HEK293 (cell line): ENCODE results near the gene SERPINB3.

ENCODE experiments used
- CTCF ChIA-PET: fragments of 350-600 bp; formaldehyde crosslinking; extraction: SDS; loops from one replicate; lab custom pipeline; 2021; ENCODE audit warnings: antibody characterized with exemption; lab: Yijun Ruan, JAX
- POLR2A ChIA-PET: fragments of 300-600 bp; formaldehyde crosslinking; extraction: SDS; loops from one replicate; lab custom pipeline; 2020; ENCODE audit warnings: antibody characterized with exemption, inconsistent platforms; lab: Yijun Ruan, JAX
- H3K27ac ChIP-seq: fragments of 200-500 bp; sonication (Bioruptor generic); 2 replicates; pipeline ENCODE4 v1.5.1; 2014; ENCODE audit warnings: low read depth, low read length, control low read depth, inconsistent platforms; ENCODE audit errors: extremely low read depth
- H3K36me3 ChIP-seq, 2 experiments: fragments of 200-500 bp in 1 of 2; sonication (Bioruptor generic) in 1 of 2; 1 replicate in 1 of 2; 2 replicates in 1 of 2; pipeline ENCODE4 v1.5.1; 2014 to 2017; ENCODE audit warnings: inconsistent platforms in 2 of 2, low read length in 2 of 2; ENCODE audit not compliant: control insufficient read depth in 2 of 2, insufficient read depth in 1 of 2
- H3K4me1 ChIP-seq: fragments of 200-500 bp; sonication (Bioruptor generic); 2 replicates; pipeline ENCODE4 v1.5.1; 2014; ENCODE audit warnings: mild to moderate bottlenecking, low read length, inconsistent platforms; ENCODE audit not compliant: control insufficient read depth, insufficient read depth
- H3K4me3 ChIP-seq: 2 replicates; pipeline ENCODE4 v1.5.1; 2011; ENCODE audit warnings: low read depth, mild to moderate bottlenecking, control low read depth, low read length, moderate library complexity
- H3K9me3 ChIP-seq: fragments of 200-500 bp; sonication (Bioruptor generic); 2 replicates; pipeline ENCODE4 v1.5.1; 2014; ENCODE audit warnings: low read depth, low read length, inconsistent platforms; ENCODE audit not compliant: control insufficient read depth, insufficient read depth
- AEBP2 ChIP-seq: fragments of 450-650 bp; formaldehyde crosslinking; IDR thresholded peaks from 2 replicates; pipeline ENCODE4 v1.5.1; 2016; ENCODE audit warnings: missing biosample characterization, missing genetic modification characterization, borderline replicate concordance
- BCL11B ChIP-seq: fragments of 450-650 bp; formaldehyde crosslinking; IDR thresholded peaks from 2 replicates; pipeline ENCODE4 v1.5.1; 2016; ENCODE audit warnings: low read depth, missing biosample characterization, missing genetic modification characterization
- CTCF ChIP-seq: fragments of 450-650 bp; formaldehyde crosslinking; IDR thresholded peaks from 2 replicates; pipeline ENCODE4 v1.5.1; 2016; ENCODE audit warnings: missing biosample characterization, missing genetic modification characterization
- HIC1 ChIP-seq: fragments of 450-650 bp; formaldehyde crosslinking; IDR thresholded peaks from 2 replicates; pipeline ENCODE4 v1.5.1; 2016; ENCODE audit warnings: missing biosample characterization, missing genetic modification characterization
- HOXA7 ChIP-seq: sonication (generic); formaldehyde crosslinking; IDR thresholded peaks from 2 replicates; pipeline ENCODE4 v1.8.1; 2022; ENCODE audit warnings: missing genetic modification reagents, borderline replicate concordance
- KLF1 ChIP-seq: fragments of 450-650 bp; formaldehyde crosslinking; IDR thresholded peaks from 2 replicates; pipeline ENCODE4 v1.5.1; 2016; ENCODE audit warnings: missing biosample characterization, missing genetic modification characterization
- YY2 ChIP-seq: fragments of 450-650 bp; formaldehyde crosslinking; IDR thresholded peaks from 2 replicates; pipeline ENCODE4 v1.5.1; 2016; ENCODE audit warnings: missing biosample characterization, missing genetic modification characterization
- ZBTB20 ChIP-seq: fragments of 450-650 bp; formaldehyde crosslinking; IDR thresholded peaks from 2 replicates; pipeline ENCODE4 v1.5.1; 2016; ENCODE audit warnings: missing biosample characterization, missing genetic modification characterization
- ZBTB8A ChIP-seq: fragments of 450-650 bp; formaldehyde crosslinking; IDR thresholded peaks from 2 replicates; pipeline ENCODE4 v1.5.1; 2016; ENCODE audit warnings: missing biosample characterization, missing genetic modification characterization
- ZNF10 ChIP-seq: fragments of 450-650 bp; formaldehyde crosslinking; IDR thresholded peaks from 2 replicates; pipeline ENCODE4 v1.5.1; 2017; ENCODE audit warnings: missing biosample characterization, missing genetic modification characterization
- ZNF138 ChIP-seq: fragments of 450-650 bp; formaldehyde crosslinking; IDR thresholded peaks from 2 replicates; pipeline ENCODE4 v1.5.1; 2016; ENCODE audit warnings: missing biosample characterization, missing genetic modification characterization, borderline replicate concordance
- ZNF157 ChIP-seq: fragments of 450-650 bp; formaldehyde crosslinking; IDR thresholded peaks from 2 replicates; pipeline ENCODE4 v1.5.1; 2016; ENCODE audit warnings: missing biosample characterization, missing genetic modification characterization
- ZNF2 ChIP-seq: fragments of 450-650 bp; formaldehyde crosslinking; IDR thresholded peaks from 2 replicates; pipeline ENCODE4 v1.5.1; 2016; ENCODE audit warnings: missing biosample characterization, missing genetic modification characterization
- ZNF24 ChIP-seq: fragments of 450-650 bp; formaldehyde crosslinking; IDR thresholded peaks from 2 replicates; pipeline ENCODE4 v1.5.1; 2016; ENCODE audit warnings: missing biosample characterization, missing genetic modification characterization
- ZNF26 ChIP-seq: fragments of 450-650 bp; formaldehyde crosslinking; IDR thresholded peaks from 2 replicates; pipeline ENCODE4 v1.5.1; 2016; ENCODE audit warnings: missing biosample characterization, missing genetic modification characterization
- ZNF48 ChIP-seq: fragments of 450-650 bp; formaldehyde crosslinking; IDR thresholded peaks from 2 replicates; pipeline ENCODE4 v1.5.1; 2016; ENCODE audit warnings: missing biosample characterization, missing genetic modification characterization
- ZNF571 ChIP-seq: fragments of 450-650 bp; formaldehyde crosslinking; IDR thresholded peaks from 2 replicates; pipeline ENCODE4 v1.5.0; 2017; ENCODE audit warnings: missing biosample characterization, missing genetic modification characterization
- ZNF580 ChIP-seq: fragments of 450-650 bp; formaldehyde crosslinking; IDR thresholded peaks from 2 replicates; pipeline ENCODE4 v1.5.1; 2016; ENCODE audit warnings: missing biosample characterization, missing genetic modification characterization
- ZNF596 ChIP-seq: fragments of 450-650 bp; IDR thresholded peaks from 2 replicates; pipeline ENCODE4 v1.5.0; 2018; ENCODE audit warnings: missing biosample characterization, mild to moderate bottlenecking, missing genetic modification characterization, moderate library complexity
- ZNF645 ChIP-seq: fragments of 450-650 bp; formaldehyde crosslinking; IDR thresholded peaks from 2 replicates; pipeline ENCODE4; 2016; ENCODE audit warnings: missing biosample characterization, missing genetic modification characterization
- ZNF660 ChIP-seq: fragments of 450-650 bp; IDR thresholded peaks from 2 replicates; pipeline ENCODE4 v1.5.1; 2018; ENCODE audit warnings: missing biosample characterization, mild to moderate bottlenecking, missing genetic modification characterization
- ZNF768 ChIP-seq: fragments of 450-650 bp; formaldehyde crosslinking; IDR thresholded peaks from 2 replicates; pipeline ENCODE4 v1.5.1; 2018; ENCODE audit warnings: missing biosample characterization, mild to moderate bottlenecking, missing genetic modification characterization
- ZNF843 ChIP-seq: fragments of 450-650 bp; formaldehyde crosslinking; IDR thresholded peaks from 2 replicates; pipeline ENCODE4 v1.5.1; 2016; ENCODE audit warnings: missing biosample characterization, missing genetic modification characterization
- ZSCAN16 ChIP-seq: fragments of 450-650 bp; formaldehyde crosslinking; IDR thresholded peaks from 2 replicates; pipeline ENCODE4 v1.5.1; 2016; ENCODE audit warnings: missing biosample characterization, missing genetic modification characterization

The SERPINB3 gene

GRCh38 chr18:63684718-63685117 lies 23.0 kb upstream of the SERPINB3 start:
- ChIA-PET POLR2A (no interaction called here), CTCF (no interaction called here)
- H3K4me3 ChIP-seq = no peak overlapping the region

GRCh38 chr18:63683890-63684289 lies 22.2 kb upstream of the SERPINB3 start:
- POLR2A ChIA-PET = no interaction called here
- Histone ChIP-seq H3K4me1 (no peaks in the 10 kb centered on the region), H3K9me3 (no peaks in the 10 kb centered on the region), H3K36me3 (no peaks in the 10 kb centered on the region), H3K27ac (no peak overlapping the region), H3K4me3 (no peak overlapping the region)
- TF ChIP-seq ZNF596 (no peak), HIC1 (tag by site-specific recombination) (no peak), ZSCAN16 (tag by site-specific recombination) (no peak), HOXA7 (CRISPR knock-in tag) (no peak), BCL11B (tag by site-specific recombination) (no peak), YY2 (tag by site-specific recombination) (no peak), ZNF660 (tag by site-specific recombination) (no peak), ZNF645 (tag by site-specific recombination) (no peak), ZNF24 (no peak), ZNF10 (tag by site-specific recombination) (no peak), ZNF843 (no peak), ZNF48 (tag by site-specific recombination) (no peak), ZNF571 (tag by site-specific recombination) (no peak), ZNF768 (tag by site-specific recombination) (no peak), ZBTB8A (tag by site-specific recombination) (no peak), ZNF157 (tag by site-specific recombination) (no peak), ZNF26 (tag by site-specific recombination) (no peak), AEBP2 (no peak), ZNF580 (tag by site-specific recombination) (no peak)
- CTCF ChIA-PET = interaction anchor here (0.6 to 1.1 kb wide), 2 partner anchors 166 to 198 kb away, joined by 3 to 6 read pairs; no protein-coding TSS in a partner anchor

More at GRCh38 chr18:63684718-63685117, 23.0 kb upstream of the SERPINB3 start:
- no peak overlapping the region for H3K27ac ChIP-seq
- no peak for TF ChIP-seq ZBTB20 (tag by site-specific recombination)
- TF ChIP-seq KLF1 (tag by site-specific recombination) = no peak
- TF ChIP-seq ZNF2 = no peak
- TF ChIP-seq CTCF (tag by site-specific recombination) = no peak
- no peak for TF ChIP-seq ZNF138 (tag by site-specific recombination)
- H3K4me1 ChIP-seq = no peaks in the 10 kb centered on the region
- no peaks in the 10 kb centered on the region for H3K9me3 ChIP-seq
- no peaks in the 10 kb centered on the region for H3K36me3 ChIP-seq
